Suppressor macrophage (primary cell): Measurements from ENCODE around the gene CIITA.

Source experiments
- DNase-seq, 4 experiments: peaks; one replicate each; pipeline ENCODE4 v3.0.0-alpha.2; 2020 to 2022

The CIITA gene

GRCh38 chr16:10937068-10937859, 60.3 kb downstream of the CIITA start:
- no peak for DNase-seq

DNA sequence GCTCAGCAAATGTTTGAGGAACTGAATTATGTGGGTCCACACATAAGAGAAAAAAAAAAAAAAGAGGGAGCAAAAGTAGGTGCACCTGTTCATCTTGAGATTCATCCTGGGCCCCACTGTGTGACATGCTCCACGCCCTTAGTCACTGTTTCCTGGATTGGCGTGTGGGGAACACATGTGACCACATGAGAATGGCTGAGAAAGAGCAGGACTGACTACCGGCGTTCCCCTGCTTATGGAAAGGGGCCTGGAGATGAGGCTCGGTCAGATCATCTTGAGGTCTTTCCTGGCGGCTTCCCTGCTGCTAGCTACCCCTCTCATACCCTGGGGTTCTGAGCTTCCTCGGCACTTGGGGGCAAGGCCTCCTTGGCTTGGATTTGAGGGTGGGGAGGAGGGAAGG, 61.3 kb downstream of the CIITA start:
- DNase-seq: peak in 3 of 4 experiments; percentile 36 to 41 (median 39)

DNA sequence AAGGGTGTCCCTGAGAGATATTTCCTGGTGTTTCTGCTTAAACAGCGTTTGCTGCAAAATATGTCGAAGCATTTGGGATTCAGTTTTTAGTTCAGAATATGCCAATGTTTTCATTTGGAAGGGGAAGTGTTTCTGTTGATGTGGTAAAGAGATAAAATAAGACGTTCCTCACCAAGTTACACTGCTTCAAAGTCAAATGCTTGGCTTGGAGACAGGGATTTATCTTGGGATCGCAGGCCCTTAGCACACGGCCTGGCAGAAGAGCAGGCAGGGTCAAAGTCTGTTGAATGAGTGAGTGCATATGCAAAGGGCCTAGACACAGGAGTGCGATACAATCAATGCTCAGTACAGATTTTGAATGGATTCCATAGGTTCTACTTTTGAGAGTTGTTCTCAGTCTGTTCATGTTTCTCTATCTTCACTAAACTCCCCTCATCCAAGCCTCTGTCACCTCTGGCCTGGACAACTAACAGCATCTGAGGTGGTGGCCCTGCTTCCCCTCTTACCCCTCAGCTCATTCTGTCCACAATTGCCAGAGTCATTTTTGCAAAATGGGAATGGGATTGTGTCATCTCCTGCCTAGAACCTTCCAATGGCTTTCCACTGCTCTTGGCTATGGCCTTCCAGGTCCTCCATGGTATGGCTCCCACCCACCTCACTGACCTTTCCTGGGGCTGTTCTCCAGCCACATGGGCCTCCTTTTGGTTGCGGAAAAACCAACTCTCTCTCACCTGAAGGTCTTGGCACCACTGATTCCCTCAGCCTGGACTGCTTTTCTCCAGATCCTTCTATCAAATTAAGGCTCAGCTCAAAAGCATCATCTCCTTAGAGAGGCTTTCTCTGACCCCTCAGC, 62.0 kb downstream of the CIITA start:
- peak in 2 of 4 experiments; percentile 39 to 48 for DNase-seq

DNA sequence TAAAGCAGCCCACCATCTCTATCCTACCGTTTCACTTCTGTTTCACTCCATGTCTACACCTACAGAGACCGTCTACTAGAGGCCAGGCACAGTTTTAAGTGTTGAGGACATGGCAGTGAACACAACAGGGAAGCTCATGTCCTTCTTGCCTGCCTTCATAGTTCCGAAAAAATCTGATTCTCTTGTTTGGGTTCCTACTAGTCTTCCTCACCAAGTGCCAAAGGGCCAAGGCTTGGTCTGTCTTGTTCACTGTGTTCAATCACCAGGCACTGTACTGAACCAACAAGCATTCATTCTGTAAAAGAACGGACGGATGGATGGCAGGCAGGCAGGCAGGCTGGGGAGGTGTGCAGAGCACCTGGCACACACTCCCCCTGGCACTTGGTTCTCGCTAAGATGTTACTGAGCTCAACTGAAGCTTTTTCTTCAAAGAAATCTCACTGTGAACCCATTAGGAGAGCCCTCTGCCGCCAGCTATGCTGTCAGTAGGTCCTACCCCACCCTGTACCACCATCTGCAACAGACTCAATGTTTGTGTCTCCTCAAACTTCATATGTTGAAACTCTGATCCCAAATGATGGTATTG, 62.7 kb downstream of the CIITA start:
- DNase-seq: no peak

DNA sequence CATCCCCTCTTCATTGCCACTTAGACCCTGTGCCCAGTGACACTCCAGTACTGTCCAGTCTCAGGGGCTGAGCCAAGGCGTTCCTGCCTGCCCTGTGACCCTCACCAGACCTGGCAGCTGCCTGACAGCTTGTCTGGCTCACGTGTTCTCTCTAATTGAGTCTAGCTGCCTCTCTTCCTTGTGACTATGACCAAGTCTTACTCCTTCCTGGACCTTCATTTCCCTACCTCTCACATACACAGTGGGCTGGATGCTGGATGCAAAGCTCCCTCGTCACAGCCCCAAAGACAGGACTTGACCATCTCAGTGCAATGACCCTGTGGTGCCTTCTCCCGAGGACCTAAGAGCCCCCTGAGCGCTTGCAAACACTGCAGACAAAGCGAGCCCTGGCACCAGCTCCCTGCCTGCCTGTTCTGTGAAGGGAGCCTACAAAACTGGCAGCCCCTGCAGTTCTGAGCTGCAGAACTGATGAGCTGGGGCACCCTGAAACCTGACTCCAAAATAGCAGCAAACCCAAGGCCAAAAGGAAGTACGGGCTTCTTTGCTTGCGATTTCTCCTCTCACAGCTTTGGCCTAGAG, 63.6 kb downstream of the CIITA start:
- DNase-seq: peak; percentile 45 to 69 (median 62)

DNA sequence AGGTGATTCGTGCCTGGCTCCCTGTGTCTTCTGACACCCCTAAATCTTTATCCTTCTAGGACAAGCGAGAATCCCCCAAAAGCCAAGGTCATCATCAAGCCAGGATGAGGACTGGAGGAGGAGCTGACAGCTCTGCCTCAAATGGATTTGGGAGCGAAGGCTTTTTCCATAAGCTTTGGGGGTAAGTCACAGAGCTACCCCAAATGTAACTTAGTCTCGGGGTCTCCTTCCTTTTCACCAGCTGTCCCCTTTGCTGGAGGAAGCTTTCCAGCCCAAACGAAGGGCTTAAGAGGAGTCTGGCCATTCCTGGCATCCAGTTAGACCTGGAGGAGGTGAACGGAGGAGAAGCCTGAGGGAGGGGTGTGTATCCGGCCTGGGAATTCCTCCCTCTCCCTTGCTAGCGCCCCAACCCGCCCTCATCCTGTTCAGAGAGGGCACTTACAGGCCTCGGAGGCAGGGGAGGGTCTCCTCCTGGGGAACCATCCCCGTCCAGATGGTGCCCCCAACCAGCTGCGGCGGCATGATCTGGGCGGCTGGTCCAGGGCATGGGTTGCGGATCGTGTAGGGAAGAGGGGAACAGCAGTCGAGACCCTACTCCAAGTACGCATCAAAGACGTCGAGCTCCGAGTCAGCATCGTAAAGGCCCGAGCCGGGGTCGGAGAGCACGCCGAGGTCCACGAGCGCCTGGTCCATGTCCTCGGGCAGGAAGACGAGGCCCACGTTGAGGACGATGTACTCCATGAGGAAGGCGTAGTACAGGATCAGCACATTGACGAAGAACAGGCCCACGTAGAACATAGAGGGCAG, 64.3 kb downstream of the CIITA start:
- peak in 1 of 4 experiments; percentile 11 for DNase-seq

DNA sequence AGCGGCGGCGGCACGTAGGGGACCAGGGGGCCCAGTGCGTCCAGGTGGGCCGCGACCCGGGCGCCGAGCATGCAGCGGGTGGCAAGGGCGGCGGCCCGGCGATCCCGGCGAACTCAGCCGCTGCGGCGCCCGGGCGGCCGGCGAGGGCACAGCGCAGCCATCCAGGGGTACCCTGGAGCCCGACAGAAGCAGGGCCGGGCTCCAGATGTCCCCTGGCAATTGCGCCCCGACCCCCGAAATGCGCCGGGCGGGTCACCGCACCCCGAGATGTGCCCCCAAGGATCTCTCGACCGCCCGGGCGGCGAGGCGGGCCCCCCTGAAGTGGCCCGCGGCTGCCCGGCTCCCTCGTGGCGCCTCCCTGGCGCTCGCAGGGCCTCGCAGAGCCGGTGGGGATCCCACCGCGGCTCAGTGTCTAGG, 64.9 kb downstream of the CIITA start:
- DNase-seq: peak in 2 of 4 experiments; percentile 14 to 33

GRCh38 chr16:10942352-10943063, 65.5 kb downstream of the CIITA start, which contains the start of gene DEXI:
Gene DEXI (minus strand): TSS chr16:10942468. CDS start chr16:10942005, 463 bp downstream.
- peak; percentile 96 to 99 (median 98) for DNase-seq

- peak in 3 of 4 experiments; percentile 24 to 54 (median 37) for DNase-seq
These were observed 66.0 kb downstream of the CIITA start for GRCh38 chr16:10943064-10943353.

- peak; percentile 97 to 99 (median 98) for DNase-seq
These were observed 67.5 kb downstream of the CIITA start, which contains the start of gene CLEC16A for GRCh38 chr16:10944249-10945064. Gene CLEC16A (plus strand): TSS chr16:10944564. CDS start chr16:10944718, 154 bp downstream.

GRCh38 chr16:10945065-10945787, 68.2 kb downstream of the CIITA start:
- no peak for DNase-seq

DNA sequence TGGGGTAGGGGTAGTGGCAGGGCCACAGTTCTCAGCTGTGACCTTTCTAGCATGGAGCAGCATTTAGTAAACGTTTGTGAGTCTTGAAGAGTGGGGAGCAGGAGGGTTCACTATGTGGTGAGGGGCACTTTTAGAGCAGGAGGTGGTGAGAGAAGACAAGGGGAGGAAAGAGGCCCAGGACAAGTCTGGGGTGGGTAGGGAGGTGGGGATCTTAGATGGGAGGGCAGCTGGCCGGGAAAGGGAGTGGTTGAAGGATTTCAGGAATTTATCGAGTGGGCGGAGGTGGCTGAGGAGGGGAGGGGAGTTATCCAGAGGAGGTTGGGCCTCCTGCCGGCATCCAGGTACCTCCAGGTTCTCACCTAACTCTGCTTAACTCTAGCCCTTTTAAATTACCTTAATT, 69.3 kb downstream of the CIITA start:
- DNase-seq: no peak

DNA sequence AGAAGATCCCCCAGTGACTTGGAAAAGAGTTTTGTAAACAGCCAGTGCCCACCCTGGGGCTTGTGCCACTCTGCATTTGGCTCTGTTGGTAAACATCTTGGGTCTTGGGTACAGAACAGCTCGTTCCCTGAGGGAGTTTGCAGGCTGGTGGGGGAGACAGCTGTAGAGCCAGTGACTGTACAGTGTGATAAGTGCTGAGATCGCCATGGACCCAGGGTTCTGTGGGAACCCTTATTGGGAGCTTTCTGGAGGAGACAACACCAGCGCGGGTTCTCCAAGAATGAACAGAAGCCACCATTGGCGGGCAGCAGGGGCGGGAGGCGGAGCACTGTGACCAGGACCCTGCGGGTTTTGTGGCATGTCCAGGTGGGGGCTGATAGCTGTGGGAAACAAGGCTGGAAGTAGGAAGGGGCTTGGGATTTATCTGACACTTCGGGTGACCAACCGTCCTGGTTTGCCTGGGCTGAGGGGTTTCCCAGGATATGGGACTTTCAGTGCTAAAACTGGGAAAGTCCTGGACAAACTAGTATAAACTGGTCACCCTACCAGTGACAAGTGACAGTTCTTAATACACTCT, 70.3 kb downstream of the CIITA start:
- DNase-seq: no peak

GRCh38 chr16:10949424-10949970, 72.5 kb downstream of the CIITA start:
- DNase-seq: peak; percentile 68 to 84 (median 79)

DNA sequence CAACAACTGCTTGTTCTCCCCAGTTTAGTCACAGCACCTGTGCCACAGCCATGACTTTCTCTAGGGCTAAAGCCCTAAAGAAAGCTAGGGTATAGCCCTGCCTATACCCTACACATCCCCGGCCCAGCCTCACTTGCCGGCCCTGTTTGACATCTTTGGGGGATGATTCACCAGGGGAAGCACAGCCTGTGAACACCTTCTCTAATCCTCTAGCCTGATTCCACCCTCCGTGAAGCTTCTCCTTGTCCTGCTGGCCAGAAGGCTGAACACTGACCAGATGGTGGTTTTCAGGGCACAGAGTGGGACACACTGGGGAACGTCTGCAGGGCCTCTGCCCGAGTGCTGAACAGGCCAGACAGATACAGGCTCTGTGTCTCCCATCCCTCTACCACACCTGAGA, 73.4 kb downstream of the CIITA start:
- no peak for DNase-seq

DNA sequence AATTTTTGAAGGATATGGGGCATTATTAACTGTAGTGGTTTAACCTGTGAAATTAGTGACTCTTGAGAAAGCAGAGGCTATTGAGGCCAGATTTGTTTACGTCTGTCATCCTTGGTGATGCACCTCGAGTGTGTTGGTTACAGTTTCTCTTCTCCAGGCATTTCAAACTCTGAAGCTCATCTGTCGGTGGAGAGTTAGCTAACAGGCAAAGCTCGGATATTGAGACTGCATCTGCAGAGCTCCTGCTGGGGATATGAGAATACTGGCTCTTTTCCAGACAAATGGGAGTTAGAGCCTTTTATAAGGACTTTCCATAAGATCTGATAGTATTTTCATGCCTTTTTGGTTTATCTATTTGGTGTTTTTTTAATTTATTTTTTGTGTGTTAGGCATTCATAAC, 74.0 kb downstream of the CIITA start:
- DNase-seq: no peak

DNA sequence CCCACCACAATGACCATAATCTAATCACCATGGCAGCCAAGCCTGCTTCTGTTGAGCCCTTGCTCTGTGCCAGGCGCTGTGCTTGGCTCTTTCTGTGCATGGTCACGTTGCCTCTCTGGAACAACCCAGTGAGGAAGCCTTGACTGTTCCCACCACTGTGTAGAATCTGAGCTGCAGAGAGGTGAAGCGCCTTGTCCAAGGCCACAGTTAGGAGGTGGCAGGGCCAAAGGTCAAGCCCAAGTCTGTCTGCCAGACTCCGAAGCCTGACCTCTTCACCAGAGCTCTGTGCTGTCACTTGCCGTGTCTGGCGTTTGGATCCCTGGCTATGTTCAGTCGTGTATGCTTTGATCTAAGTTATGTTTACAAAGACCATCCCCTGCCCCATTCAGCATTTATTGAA, 77.9 kb downstream of the CIITA start:
- no peak for DNase-seq

DNA sequence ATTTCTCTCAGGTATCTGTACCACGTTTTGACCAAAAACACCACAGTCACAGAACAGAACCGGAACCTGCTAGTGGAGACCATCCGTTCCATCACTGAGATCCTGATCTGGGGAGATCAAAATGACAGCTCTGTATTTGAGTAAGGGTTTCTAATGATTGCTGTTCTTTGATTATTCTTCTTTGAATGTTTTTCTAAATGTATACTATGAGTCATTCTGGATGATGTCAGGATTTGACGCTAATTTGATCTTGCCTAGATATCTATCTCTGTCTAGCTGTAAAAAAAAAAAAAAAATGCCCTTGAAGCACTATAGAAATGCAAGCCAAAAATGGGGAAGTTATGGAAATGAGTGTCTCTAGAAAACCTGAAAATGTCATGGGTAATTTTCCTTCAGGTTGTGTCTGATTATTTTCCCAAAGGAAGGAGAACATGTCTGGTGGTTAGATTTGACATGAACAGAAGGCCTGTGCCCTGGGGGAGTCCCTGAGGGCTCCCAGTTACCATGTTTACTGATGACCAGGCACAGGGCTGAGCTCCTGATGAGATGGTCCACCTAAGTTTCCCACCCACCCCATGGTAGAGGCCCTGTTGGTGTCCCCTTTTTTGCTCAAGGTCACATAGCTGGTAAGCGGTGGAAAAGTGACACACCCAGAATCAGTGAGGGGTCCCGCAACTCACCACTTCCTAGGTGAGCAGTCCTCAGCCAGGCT, 80.9 kb downstream of the CIITA start:
- peak in 2 of 4 experiments; percentile 41 to 59 for DNase-seq
